ENCODE results near the gene CABYR.
A peak's percentile ranks its signal among the peaks of the same experiment; 100 is the strongest.

Gene CABYR

DNA sequence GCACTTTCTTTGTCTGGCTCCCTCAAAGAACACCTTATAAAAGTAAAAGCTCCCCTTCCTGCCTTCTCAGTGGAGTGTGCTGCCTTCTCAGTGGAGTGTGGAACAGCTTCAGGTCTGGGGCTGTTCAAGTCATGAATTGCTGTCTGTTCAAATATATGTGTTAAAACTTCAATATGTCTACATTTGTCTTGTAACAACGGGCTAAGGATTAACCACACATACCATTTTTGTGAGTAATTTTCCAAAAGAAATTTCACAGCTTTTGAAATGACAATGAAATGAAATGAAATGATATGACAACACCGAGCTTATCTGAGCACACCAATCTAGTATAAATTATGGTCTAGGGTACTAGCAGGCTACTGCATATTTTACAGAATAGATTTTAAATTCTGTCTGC is 42.9 kb downstream of the CABYR start:
- H3K9ac ChIP-seq (ENCODE audit: low read length), result no peak overlapping the region
- H3K27ac ChIP-seq (ENCODE audit: low read length), result no peak overlapping the region
- H3K4me3 ChIP-seq (ENCODE audit: low read length), result no peak overlapping the region
- H3K9me3 ChIP-seq (ENCODE audit: insufficient read depth, low read length), result no peaks in the 10 kb centered on the region
- H4K20me1 ChIP-seq (ENCODE audit: insufficient read depth, low read length), result no peaks in the 10 kb centered on the region
- no peaks in the 10 kb centered on the region for H3K79me2 ChIP-seq (ENCODE audit: low read length)
- no peaks in the 10 kb centered on the region for H3K27me3 ChIP-seq (ENCODE audit: low read depth, low read length)
- no peak overlapping the region for H2AFZ ChIP-seq (ENCODE audit: low read depth, low read length)
- peaks cover 33% of the 10 kb centered on the region for H3K4me1 ChIP-seq (ENCODE audit: low read length)
- H3K4me2 ChIP-seq (ENCODE audit: low read length), result no peak overlapping the region
- no peak for TF ChIP-seq EZH2phosphoT487 (IDR thresholded peaks at IDR 0.05; ENCODE audit: low read depth)
- TF ChIP-seq, protein P1, sequence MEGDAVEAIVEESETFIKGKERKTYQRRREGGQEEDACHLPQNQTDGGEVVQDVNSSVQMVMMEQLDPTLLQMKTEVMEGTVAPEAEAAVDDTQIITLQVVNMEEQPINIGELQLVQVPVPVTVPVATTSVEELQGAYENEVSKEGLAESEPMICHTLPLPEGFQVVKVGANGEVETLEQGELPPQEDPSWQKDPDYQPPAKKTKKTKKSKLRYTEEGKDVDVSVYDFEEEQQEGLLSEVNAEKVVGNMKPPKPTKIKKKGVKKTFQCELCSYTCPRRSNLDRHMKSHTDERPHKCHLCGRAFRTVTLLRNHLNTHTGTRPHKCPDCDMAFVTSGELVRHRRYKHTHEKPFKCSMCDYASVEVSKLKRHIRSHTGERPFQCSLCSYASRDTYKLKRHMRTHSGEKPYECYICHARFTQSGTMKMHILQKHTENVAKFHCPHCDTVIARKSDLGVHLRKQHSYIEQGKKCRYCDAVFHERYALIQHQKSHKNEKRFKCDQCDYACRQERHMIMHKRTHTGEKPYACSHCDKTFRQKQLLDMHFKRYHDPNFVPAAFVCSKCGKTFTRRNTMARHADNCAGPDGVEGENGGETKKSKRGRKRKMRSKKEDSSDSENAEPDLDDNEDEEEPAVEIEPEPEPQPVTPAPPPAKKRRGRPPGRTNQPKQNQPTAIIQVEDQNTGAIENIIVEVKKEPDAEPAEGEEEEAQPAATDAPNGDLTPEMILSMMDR (IDR thresholded peaks at IDR 0.05; ENCODE audit: low read depth, low read length), result no peak
- H3K36me3 ChIP-seq (replicated peaks; ENCODE audit: low read depth, low read length), result no peaks in the 10 kb centered on the region

DNA sequence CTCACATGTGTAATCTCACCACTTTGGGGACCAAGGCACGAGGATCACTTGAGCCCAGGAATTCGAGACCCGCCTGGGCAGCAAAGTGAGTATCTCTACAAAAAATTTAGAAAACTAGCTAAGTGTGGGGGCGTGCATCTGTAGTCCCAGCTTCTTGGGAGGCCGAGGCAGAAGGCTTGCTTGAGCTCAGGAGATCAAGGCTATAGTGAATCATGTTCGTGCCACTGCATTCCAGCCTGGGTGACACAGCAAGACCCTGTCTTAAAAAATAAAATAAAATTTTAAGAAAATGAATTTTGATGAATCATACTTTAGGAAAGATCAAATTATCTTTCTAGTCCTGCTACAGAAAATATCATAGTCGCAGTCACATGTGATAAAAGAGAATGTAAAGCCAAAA is 46.9 kb downstream of the CABYR start:
- no peak overlapping the region for H3K4me2 ChIP-seq (ENCODE audit: low read length)
- no peak for TF ChIP-seq EZH2phosphoT487 (IDR thresholded peaks at IDR 0.05; ENCODE audit: low read depth)
- TF ChIP-seq, protein P1 (IDR thresholded peaks at IDR 0.05; ENCODE audit: low read depth, low read length), result no peak
- H3K27ac ChIP-seq (ENCODE audit: low read length), result no peak overlapping the region
- H3K9me3 ChIP-seq (ENCODE audit: insufficient read depth, low read length), result no peaks in the 10 kb centered on the region
- no peak overlapping the region for H3K4me3 ChIP-seq (ENCODE audit: low read length)
- peaks cover 42% of the 10 kb centered on the region for H3K4me1 ChIP-seq (ENCODE audit: low read length)
- H3K9ac ChIP-seq (ENCODE audit: low read length), result no peak overlapping the region
- H3K79me2 ChIP-seq (ENCODE audit: low read length), result no peaks in the 10 kb centered on the region
- no peak overlapping the region for H2AFZ ChIP-seq (ENCODE audit: low read depth, low read length)
- peaks cover 5% of the 10 kb centered on the region for H3K27me3 ChIP-seq (ENCODE audit: low read depth, low read length)
- H3K36me3 ChIP-seq (replicated peaks; ENCODE audit: low read depth, low read length), result no peaks in the 10 kb centered on the region
- no peaks in the 10 kb centered on the region for H4K20me1 ChIP-seq (ENCODE audit: insufficient read depth, low read length)

DNA sequence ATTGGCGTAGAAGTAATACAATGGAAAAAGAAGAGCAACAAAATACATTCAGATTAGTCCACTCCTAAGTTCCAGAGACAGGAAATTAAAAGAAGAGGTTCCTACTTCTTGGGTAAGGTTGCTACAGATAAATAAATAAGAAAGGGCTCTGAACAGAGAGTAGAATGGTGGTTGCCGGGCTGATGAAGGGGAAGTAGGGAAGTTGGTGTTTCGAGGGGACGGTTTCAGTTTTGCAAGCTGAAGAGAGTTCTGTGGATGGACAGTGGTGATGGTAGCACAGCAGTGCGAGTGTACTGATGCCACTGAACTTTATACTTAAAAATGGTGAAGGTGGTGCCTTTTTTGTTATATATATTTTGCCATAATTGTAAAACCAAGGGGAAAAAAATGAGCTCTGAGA is 48.2 kb downstream of the CABYR start:
- no peak overlapping the region for H2AFZ ChIP-seq (ENCODE audit: low read depth, low read length)
- H4K20me1 ChIP-seq (ENCODE audit: insufficient read depth, low read length), result no peaks in the 10 kb centered on the region
- peaks cover 46% of the 10 kb centered on the region for H3K4me1 ChIP-seq (ENCODE audit: low read length)
- no peak for TF ChIP-seq EZH2phosphoT487 (IDR thresholded peaks at IDR 0.05; ENCODE audit: low read depth)
- TF ChIP-seq, protein P1 (IDR thresholded peaks at IDR 0.05; ENCODE audit: low read depth, low read length), result no peak
- H3K36me3 ChIP-seq (replicated peaks; ENCODE audit: low read depth, low read length), result no peaks in the 10 kb centered on the region
- peaks cover 14% of the 10 kb centered on the region for H3K27me3 ChIP-seq (ENCODE audit: low read depth, low read length)
- no peaks in the 10 kb centered on the region for H3K79me2 ChIP-seq (ENCODE audit: low read length)
- peak overlapping the region; percentile 92 for H3K4me2 ChIP-seq (ENCODE audit: low read length)
- H3K4me3 ChIP-seq (ENCODE audit: low read length), result peak overlapping the region; percentile 55
- H3K9ac ChIP-seq (ENCODE audit: low read length), result peak overlapping the region; percentile 23; the same call in 1 of the 2 replicates
- no peaks in the 10 kb centered on the region for H3K9me3 ChIP-seq (ENCODE audit: insufficient read depth, low read length)
- no peak overlapping the region for H3K27ac ChIP-seq (ENCODE audit: low read length)

DNA sequence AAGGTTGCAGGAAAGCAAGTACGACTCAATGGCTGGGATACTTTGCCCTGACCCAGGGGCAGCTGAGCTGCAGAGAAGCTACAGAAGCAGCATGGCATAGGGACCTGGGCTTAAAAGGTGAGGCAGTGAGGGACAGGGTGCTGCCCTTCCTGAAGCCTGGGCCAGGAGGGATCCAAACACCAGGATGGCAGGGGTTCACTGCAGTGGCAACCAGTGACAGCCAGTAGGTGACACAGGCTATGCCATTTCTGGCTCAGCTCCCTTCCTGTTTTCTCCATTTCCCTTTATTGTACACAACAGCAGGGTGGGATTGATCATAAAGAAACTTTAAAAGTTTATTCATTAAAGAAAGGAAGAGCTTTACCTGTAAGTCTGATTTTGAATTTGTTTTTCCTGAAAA is 48.8 kb downstream of the CABYR start:
- Histone ChIP-seq H4K20me1 (ENCODE audit: insufficient read depth, low read length) (no peaks in the 10 kb centered on the region), H3K4me2 (ENCODE audit: low read length) (peak overlapping the region; percentile 92), H3K27me3 (ENCODE audit: low read depth, low read length) (peaks cover 20% of the 10 kb centered on the region), H3K4me1 (ENCODE audit: low read length) (peaks cover 51% of the 10 kb centered on the region), H3K27ac (ENCODE audit: low read length) (no peak overlapping the region), H3K4me3 (ENCODE audit: low read length) (no peak overlapping the region), H3K79me2 (ENCODE audit: low read length) (no peaks in the 10 kb centered on the region), H2AFZ (ENCODE audit: low read depth, low read length) (no peak overlapping the region), H3K9me3 (ENCODE audit: insufficient read depth, low read length) (no peaks in the 10 kb centered on the region), H3K9ac (ENCODE audit: low read length) (no peak overlapping the region), H3K36me3 (replicated peaks; ENCODE audit: low read depth, low read length) (no peaks in the 10 kb centered on the region)
- TF ChIP-seq, protein P1 (IDR thresholded peaks at IDR 0.05; ENCODE audit: low read depth, low read length), result no peak
- no peak for TF ChIP-seq EZH2phosphoT487 (IDR thresholded peaks at IDR 0.05; ENCODE audit: low read depth)
